ENCODE data around the gene PBOV1.

The PBOV1 gene

GRCh38 chr6:138218449-138218848 lies at the start of gene PBOV1:
PBOV1 (minus strand) TSS chr6:138218491; CDS start chr6:138218395, 96 bp downstream.
- no peak for DNase-seq

DNA sequence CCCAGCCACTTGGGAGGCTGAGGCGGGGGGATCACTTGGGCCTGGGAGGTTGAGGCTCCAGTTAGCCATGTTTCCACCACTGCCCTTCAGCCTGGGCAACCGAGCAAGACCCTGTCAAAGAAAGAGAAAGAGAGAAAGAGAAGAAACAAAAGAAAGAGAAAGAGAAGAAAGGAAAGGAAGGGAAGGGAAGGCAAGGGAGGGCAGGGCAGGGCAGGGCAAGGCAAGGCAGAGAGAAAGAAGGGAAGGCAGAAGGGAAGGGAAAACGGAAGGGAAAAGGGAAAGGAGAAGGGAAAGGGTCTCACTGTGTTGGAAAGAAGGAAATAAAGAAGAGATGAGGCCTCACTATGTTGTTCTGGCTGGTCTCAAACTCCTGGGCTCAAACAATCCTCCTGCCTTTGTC lies 47.8 kb upstream of the PBOV1 start:
- DNase-seq, result no peak

DNA sequence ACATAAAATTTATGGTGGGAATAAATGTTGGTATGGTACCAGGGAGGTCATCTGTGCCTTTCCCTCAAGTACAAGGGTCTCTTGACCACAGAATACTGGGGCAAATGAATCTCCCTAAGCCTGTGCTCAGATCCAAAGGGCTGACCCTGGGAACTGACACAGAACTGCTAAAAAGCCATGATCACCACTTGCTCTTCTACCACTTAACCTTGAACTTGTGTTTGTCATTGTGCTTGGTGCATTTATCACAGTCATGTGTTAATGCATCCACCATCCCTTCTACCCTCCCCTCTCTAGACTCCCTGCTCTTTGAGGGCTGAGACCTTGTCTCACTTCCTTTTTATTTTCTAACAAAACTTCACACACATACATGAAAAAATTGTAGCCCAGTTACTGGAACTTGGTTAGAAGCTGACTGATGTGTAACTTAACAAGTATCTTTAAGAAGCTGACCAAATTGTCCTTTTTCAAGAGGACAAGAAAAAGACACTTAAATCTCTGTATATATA lies 46.1 kb upstream of the PBOV1 start:
- DNase-seq, result no peak

DNA sequence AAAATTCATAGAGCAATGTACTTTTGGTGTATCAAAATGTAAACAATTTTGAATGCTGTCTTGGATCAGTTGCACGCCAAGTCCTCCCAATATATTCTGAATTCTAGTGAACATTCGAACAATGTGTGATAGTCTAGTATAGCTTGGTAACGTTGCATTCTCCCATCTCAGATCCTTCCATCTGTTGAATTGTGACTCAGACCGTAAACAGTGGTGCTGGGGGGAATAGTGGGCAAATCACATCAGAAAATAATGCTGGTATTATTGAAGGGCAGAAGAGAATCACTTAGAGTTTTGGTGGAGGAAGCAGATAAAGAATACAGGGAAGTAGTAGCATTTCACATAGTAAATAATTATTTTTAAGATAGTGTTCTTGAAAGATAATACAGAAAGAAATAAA lies 45.7 kb upstream of the PBOV1 start:
- DNase-seq, result no peak

DNA sequence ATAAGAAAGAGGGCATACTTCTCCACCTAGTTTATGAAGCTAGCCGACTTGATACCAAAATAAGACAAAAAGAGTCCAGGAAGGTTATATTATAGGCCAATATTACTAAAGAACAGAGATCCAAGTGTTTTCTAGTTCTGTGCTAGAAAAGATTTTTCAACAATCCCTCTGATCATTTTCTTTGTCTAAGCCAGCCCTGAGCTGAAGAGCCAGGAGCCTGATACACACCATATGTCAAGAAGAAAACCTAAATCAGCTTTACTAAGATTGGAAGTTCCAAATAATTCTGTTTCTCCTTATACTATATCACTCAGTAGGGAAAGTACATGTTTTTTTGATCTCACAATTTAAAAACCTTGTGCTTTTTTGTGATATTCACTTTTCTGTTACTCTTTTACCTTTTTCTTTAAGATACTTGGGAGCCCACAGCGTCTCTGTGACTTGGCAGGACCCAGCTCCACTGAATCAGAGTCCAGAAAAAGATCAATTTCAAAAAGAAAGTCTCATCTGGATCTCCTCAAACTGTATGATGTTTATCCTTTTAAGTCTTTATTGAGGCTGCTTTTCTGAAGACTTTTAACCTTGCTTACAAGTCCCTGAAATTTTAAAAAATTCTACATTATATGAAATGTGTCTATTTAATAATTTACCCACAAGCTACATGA lies 43.0 kb upstream of the PBOV1 start:
- DNase-seq, result no peak

DNA sequence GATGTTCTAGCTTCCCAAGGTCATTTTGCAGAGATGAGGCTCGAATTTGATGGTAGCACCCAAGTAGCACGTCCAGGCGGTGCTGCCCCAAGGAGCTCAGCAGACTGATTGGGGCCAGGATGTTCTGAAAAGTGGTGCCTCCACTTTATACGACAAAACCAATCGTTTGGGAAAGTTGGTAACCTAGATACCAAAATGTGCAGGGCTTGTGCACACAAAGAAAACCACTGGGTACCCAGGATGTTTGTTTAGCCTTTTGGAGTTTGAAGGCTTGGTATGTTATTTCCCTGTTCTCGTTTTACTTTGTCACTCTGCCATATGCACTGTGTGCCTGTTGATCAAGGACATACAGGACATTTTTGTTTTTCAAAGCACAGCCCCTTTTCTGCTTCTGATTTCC lies 40.7 kb upstream of the PBOV1 start:
- no peak for DNase-seq

- DNase-seq, result no peak
Measured at GRCh38 chr6:138258197-138258596, 39.9 kb upstream of the PBOV1 start.

- DNase-seq, result no peak
Measured at GRCh38 chr6:138257638-138258040, 39.3 kb upstream of the PBOV1 start.

DNA sequence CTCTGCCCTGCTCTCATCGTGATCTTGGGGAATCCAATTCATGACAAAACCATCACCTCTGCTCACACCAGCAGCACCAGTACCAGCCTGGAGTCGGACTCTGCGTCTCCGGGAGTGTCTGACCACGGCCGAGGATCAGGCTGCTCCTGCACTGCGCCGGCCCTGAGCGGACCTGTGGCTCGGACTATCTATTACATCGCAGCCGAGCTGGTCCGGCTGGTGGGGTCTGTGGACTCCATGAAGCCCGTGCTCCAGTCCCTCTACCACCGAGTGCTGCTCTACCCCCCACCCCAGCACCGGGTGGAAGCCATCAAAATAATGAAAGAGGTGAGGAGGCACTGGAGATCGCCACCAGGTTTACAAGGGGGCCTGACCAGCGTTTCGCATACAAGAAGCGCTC lies 37.2 kb upstream of the PBOV1 start:
- no peak for DNase-seq

DNA sequence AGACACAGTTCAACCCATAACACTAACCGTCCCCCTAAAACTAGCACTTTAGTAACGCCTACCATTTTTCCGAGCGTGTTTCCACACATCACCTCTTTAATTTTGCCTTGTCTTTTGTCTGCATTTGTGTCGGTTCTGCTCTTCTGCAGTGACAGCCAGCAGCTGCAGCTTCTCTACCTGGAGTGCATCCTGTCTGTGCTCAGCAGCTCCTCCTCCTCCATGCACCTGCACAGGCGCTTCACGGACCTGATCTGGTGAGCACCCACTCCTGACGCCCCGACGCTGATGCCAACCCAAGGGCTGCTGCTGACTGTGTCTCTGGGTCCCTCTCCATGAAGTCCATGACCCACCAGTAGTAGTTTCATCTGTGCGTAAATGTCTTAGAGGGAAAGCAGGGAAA lies 35.4 kb upstream of the PBOV1 start:
- DNase-seq, result no peak

DNA sequence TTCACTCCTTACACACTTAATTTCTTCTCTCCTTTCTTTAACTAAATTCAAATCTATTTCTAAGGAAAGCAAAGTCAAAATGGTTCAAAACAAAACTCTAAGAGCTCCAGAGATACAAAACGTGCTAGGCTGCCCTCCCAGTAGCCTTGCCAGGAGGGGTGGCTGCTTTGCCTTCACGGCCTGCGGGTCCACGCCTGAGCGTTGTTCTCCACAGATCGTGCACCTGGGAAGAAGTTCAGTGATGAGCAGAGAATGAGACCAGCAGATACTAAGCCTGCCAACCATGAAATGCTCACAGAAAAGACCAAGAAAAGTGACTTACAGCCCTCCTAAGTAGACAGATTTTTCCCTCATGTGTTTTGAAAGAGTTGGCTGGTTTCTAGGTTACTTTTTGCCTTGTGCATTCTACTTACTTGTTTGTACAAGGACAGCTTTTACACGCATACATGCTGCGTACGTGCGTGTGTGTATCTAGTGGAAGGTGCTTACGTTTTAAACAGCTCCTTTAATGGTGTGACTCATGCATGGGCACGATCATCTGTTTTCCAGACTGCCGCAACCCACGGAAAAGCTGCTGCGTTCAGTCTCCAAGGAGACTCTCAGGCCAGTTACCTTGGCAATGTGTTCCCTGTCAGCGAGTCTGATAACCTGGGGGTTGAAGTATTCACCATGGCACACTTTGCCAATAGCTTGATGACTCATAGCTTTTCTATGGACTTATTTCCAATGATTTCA lies 32.4 kb upstream of the PBOV1 start:
- no peak for DNase-seq

- DNase-seq, result no peak
Measured at GRCh38 chr6:138250053-138250452, 31.8 kb upstream of the PBOV1 start.

DNA sequence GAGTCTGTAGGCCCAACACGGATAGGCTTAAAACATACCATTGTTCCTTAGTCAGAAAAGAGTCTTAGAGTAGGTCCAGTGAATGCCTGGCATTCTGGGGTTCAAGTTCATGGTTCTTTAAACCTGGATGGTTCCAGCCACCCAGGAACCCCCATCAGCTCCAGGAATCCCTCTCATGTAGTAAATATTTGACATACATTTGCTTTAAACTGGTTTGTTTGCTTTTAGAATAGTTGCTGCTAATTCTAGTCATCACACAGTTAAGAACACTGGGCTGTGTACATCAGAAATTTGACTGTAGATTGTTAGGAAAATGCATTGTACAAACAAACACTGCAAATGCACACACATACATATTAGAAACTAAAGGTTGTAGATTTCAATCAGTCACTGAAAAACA lies 30.6 kb upstream of the PBOV1 start:
- no peak for DNase-seq

GRCh38 chr6:138248011-138248410 lies 29.7 kb upstream of the PBOV1 start:
- DNase-seq, result no peak

GRCh38 chr6:138246650-138247440 lies 28.6 kb upstream of the PBOV1 start:
- no peak for DNase-seq

DNA sequence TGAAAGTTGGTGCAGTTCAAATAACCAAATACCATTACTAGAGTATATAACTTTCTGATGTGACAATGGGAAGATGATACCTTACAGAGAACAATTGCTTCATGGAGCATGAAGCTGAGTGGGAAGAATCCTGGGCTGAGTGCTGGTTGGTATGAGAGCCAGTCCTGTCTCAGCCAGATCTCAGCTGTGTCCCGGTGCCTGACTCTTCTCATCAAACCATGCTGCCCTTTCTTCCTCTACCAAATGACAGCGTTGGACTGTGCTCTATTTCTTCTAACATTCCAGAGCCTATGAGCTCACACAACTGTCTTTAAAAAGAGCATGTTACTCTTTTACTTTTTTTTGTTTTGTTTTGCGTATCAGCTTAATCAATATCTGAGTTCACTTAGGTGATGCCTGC lies 27.5 kb upstream of the PBOV1 start:
- no peak for DNase-seq

- DNase-seq, result no peak
Measured at GRCh38 chr6:138242987-138243592, 24.8 kb upstream of the PBOV1 start.

- no peak for DNase-seq
Measured at GRCh38 chr6:138241934-138242333, 23.6 kb upstream of the PBOV1 start.

GRCh38 chr6:138241381-138241780 lies 23.1 kb upstream of the PBOV1 start:
- no peak for DNase-seq

- no peak for DNase-seq
Measured at GRCh38 chr6:138240476-138241245, 22.4 kb upstream of the PBOV1 start.

DNA sequence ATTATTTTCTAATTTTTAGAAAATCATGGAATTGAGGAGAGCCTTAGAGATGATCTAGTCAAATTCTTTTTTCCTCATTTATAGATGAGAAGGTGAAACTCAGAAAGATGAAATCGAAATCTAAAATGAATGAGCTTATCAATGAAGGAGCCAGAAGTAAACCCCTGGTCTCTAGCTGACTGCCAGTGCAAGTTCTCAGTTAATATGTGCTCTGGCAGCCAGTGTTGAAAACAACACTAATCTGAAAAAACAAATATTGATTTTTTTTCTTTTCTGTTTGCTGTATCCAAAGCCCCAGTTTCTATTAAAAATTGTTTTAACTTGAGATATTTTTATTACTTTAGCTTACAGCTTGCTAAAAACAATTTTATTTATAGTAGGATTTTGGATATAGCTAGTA lies 21.5 kb upstream of the PBOV1 start:
- no peak for DNase-seq

- DNase-seq, result no peak
Measured at GRCh38 chr6:138238368-138238767, 20.1 kb upstream of the PBOV1 start.

GRCh38 chr6:138237463-138237862 lies 19.2 kb upstream of the PBOV1 start:
- no peak for DNase-seq

Data from NCI-H1930 (cell line).